Spleen (tissue), 7 donors: ENCODE measurements around the gene CD55.

Experiments
- CTCF ChIP-seq, 11 experiments: fragments of 200-600 bp in 7 of 11; fragments of 450-650 bp in 4 of 11; sonication (generic) in 4 of 11; IDR thresholded peaks in 8 of 11; conservative IDR thresholded peaks in 3 of 11; 1 replicate in 7 of 11; 2 replicates in 4 of 11; pipeline versions ENCODE4 v1.4.0 to v1.8.0; 2016 to 2021; ENCODE audit warnings: antibody characterized with exemption in 11 of 11, inconsistent platforms in 4 of 11, mild to moderate bottlenecking in 1 of 11
- POLR2A ChIP-seq, 3 donors: fragments of 450-650 bp; IDR thresholded peaks; one replicate each; pipeline ENCODE4 v1.5.1; 2017; ENCODE audit warnings: antibody characterized with exemption in 3 of 3, mild to moderate bottlenecking in 1 of 3
- donor health status: DM: no; HTN: no; CAD: no; lungs with moderate emphysema.
- donor health status: DM: no; HTN: no; CAD: no.
- donor health status: DM: no; HTN: no; CAD: no.

- TF ChIP-seq POLR2A (IDR thresholded peaks at IDR 0.05) (no peak), CTCF (IDR thresholded peaks at IDR 0.05 in 8 of 11, conservative IDR thresholded peaks at IDR 0.05 in 3 of 11) (no peak)
These were observed 86.3 kb downstream of the CD55 start for GRCh38 chr1:207407655-207408260.
